ENCODE data around the gene GINS2. TPM values are rescaled to one million over a fixed set of nuclear protein-coding genes. Genes with fewer than 3 reads are reported as not detected.

Gene GINS2
- polyA plus RNA-seq, 1 of the 3 experiments (the other 2 are of a cell fraction), result 9.0 TPM

- H3K79me2 ChIP-seq (ENCODE audit: insufficient read depth), result peaks cover 18% of the 10 kb centered on the region; the same call in 1 of the 2 replicates
- no peaks in the 10 kb centered on the region for H3F3A ChIP-seq (replicated peaks; ENCODE audit: insufficient read depth)
- POLR2A ChIA-PET, result interaction anchor here (0.6 to 1.2 kb wide), 2 partner anchors 17 to 319 kb away, joined by 3 read pairs; no protein-coding TSS in a partner anchor
- no peaks in the 10 kb centered on the region for H3K9me3 ChIP-seq
- no peak overlapping the region; a peak in 1 of 4 replicates for H3K27ac ChIP-seq (ENCODE audit: low read depth in 2 of 2, low read length in 1 of 2)
- no peak overlapping the region for H2AFZ ChIP-seq (ENCODE audit: low read depth)
- H3K4me1 ChIP-seq (ENCODE audit: control insufficient read depth in 1 of 2, insufficient read depth in 2 of 2, low read depth in 1 of 2, low read length in 1 of 2), result peaks cover 0 to 70% of the 10 kb centered on the region in 2 experiments; a peak in 1 of 4 replicates
- CTCF ChIA-PET, result interaction anchor here (0.8 to 3.2 kb wide), 5 partner anchors 8 to 396 kb away, joined by 3 to 21 read pairs (median 5); no protein-coding TSS in a partner anchor
- H3K36me3 ChIP-seq (replicated peaks in 1 of 2; ENCODE audit: control insufficient read depth in 1 of 2, insufficient read depth in 2 of 2, low read length in 1 of 2), result peaks cover 0 to 28% of the 10 kb centered on the region in 2 experiments
- 100% methylated on average over 2 of the region's 12 CpGs for WGBS (ENCODE audit: low lambda C conversion rate)
- peaks cover 98% of the 10 kb centered on the region for H4K20me1 ChIP-seq (ENCODE audit: insufficient read depth)
- H3K9ac ChIP-seq, result no peak overlapping the region
- no peak overlapping the region for H3K4me2 ChIP-seq
- no peaks in the 10 kb centered on the region for H3K9me2 ChIP-seq
- TF ChIP-seq MXI1 (IDR thresholded peaks at IDR 0.05; ENCODE audit: low read depth, low read length), result no peak
- TF ChIP-seq RCOR1 (IDR thresholded peaks at IDR 0.05; ENCODE audit: low read length), result no peak
- TF ChIP-seq FOXJ3 (CRISPR knock-in tag; IDR thresholded peaks at IDR 0.05), result no peak
- TF ChIP-seq MEF2A (IDR thresholded peaks at IDR 0.05; ENCODE audit: borderline replicate concordance, low read depth), result no peak
- TF ChIP-seq RXRA (IDR thresholded peaks at IDR 0.05; ENCODE audit: borderline replicate concordance, low read depth), result no peak
- no peak for TF ChIP-seq ELF1 (IDR thresholded peaks at IDR 0.05)
- TF ChIP-seq, protein P1, sequence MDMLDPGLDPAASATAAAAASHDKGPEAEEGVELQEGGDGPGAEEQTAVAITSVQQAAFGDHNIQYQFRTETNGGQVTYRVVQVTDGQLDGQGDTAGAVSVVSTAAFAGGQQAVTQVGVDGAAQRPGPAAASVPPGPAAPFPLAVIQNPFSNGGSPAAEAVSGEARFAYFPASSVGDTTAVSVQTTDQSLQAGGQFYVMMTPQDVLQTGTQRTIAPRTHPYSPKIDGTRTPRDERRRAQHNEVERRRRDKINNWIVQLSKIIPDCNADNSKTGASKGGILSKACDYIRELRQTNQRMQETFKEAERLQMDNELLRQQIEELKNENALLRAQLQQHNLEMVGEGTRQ (IDR thresholded peaks at IDR 0.05; ENCODE audit: borderline replicate concordance, low read depth, low read length), result no peak
- TF ChIP-seq, protein P2, sequence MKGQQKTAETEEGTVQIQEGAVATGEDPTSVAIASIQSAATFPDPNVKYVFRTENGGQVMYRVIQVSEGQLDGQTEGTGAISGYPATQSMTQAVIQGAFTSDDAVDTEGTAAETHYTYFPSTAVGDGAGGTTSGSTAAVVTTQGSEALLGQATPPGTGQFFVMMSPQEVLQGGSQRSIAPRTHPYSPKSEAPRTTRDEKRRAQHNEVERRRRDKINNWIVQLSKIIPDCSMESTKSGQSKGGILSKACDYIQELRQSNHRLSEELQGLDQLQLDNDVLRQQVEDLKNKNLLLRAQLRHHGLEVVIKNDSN (IDR thresholded peaks at IDR 0.05; ENCODE audit: borderline replicate concordance, low read depth), result no peak
- TF ChIP-seq CTCF (IDR thresholded peaks at IDR 0.05), result no peak
- no peak for TF ChIP-seq FOXM1 (IDR thresholded peaks at IDR 0.05; ENCODE audit: low read depth)
- no peak for TF ChIP-seq GABPA (IDR thresholded peaks at IDR 0.05; ENCODE audit: low read depth)
- TF ChIP-seq, protein P3, sequence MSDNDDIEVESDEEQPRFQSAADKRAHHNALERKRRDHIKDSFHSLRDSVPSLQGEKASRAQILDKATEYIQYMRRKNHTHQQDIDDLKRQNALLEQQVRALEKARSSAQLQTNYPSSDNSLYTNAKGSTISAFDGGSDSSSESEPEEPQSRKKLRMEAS (IDR thresholded peaks at IDR 0.05; ENCODE audit: low read depth), result no peak
- TF ChIP-seq TAF1 (IDR thresholded peaks at IDR 0.05; ENCODE audit: borderline replicate concordance, low read depth, low read length), result no peak
- TF ChIP-seq EP300 (IDR thresholded peaks at IDR 0.05; ENCODE audit: borderline replicate concordance in 1 of 2, low read depth in 1 of 2, low read length in 1 of 2), result no peak
- TF ChIP-seq SMC3 (IDR thresholded peaks at IDR 0.05; ENCODE audit: low read depth, low read length), result no peak
- TF ChIP-seq REST (IDR thresholded peaks at IDR 0.05; ENCODE audit: low read depth, low read length), result no peak
- no peak overlapping the region for H3K4me3 ChIP-seq (ENCODE audit: low read depth in 2 of 2, low read length in 1 of 2)
- no peak for DNase-seq
- H3K27me3 ChIP-seq (ENCODE audit: insufficient read depth), result no peaks in the 10 kb centered on the region
These were observed 47.0 kb downstream of the GINS2 start for GRCh38 chr16:85641776-85642176.
